Prostate gland (tissue), 2 donors: ENCODE measurements around the gene ZC3H18. TPM values are rescaled to one million over a fixed set of nuclear protein-coding genes. Genes with fewer than 3 reads are reported as not detected.

Experiments used
- DNase-seq: peaks from one replicate; pipeline ENCODE4 v3.0.0-alpha.2; 2019; ENCODE audit warnings: low spot score
- H3K27ac ChIP-seq, 2 donors: fragments of 200-600 bp; sonication (generic); 2 replicates each; pipeline ENCODE4 v1.5.1; 2017 to 2019
- H3K27me3 ChIP-seq: fragments of 200-600 bp; sonication (generic); replicated peaks from 2 replicates; pipeline ENCODE4 v1.5.1; 2019; ENCODE audit not compliant: insufficient read depth
- H3K36me3 ChIP-seq, 2 donors: fragments of 200-600 bp; sonication (generic); 1 replicate in 1 of 2; 2 replicates in 1 of 2; pipeline versions ENCODE4 v1.5.1 to v1.8.1; 2017 to 2019
- H3K4me1 ChIP-seq: fragments of 200-600 bp; sonication (generic); replicated peaks from 2 replicates; pipeline ENCODE4 v1.5.1; 2019
- H3K4me3 ChIP-seq, 2 donors: fragments of 200-600 bp; sonication (generic); 2 replicates each; pipeline ENCODE4 v1.5.1; 2017 to 2019
- H3K9me3 ChIP-seq: fragments of 200-600 bp; sonication (generic); 2 replicates; pipeline ENCODE4 v1.5.1; 2017
- POLR2A ChIP-seq: fragments of 450-650 bp; IDR thresholded peaks from one replicate; pipeline ENCODE4 v1.6.1; 2016; ENCODE audit warnings: antibody characterized with exemption, mild to moderate bottlenecking
- POLR2AphosphoS5 ChIP-seq: sonication (generic); formaldehyde crosslinking; IDR thresholded peaks from one replicate; pipeline ENCODE4 v1.6.1; 2017; ENCODE audit warnings: antibody characterized with exemption
- WGBS: methylation state at CpG from one replicate; pipeline ENCODE4 v1.1.5; 2018; 5-methylcytosine and 5-hydroxymethylcytosine counted together
- intact Hi-C: fragments of 100-400 bp; cut with DNase I; formaldehyde crosslinking; loops from one replicate; pipeline ENCODE4 v1.14.2; 2022
- total RNA-seq, 2 donors: library from RNA; depleted of rRNA; stranded (reverse); fragments of >200 nt; gene quantifications; one replicate each; pipeline ENCODE4 v1.1.0, GENCODE V29; 2016
- TF ChIP-seq, protein P1 (sequence below), 4 experiments: fragments of 200-600 bp in 2 of 4; fragments of 450-650 bp in 2 of 4; sonication (generic) in 2 of 4; IDR thresholded peaks; 1 replicate in 3 of 4; 2 replicates in 1 of 4; pipeline ENCODE4 v1.5.1; 2016 to 2019; ENCODE audit warnings: antibody characterized with exemption in 4 of 4, mild to moderate bottlenecking in 2 of 4, moderate library complexity in 2 of 4

The ZC3H18 gene
- total RNA-seq, 2 donors from 2014 or later = 26.7 to 50.7 TPM

DNA sequence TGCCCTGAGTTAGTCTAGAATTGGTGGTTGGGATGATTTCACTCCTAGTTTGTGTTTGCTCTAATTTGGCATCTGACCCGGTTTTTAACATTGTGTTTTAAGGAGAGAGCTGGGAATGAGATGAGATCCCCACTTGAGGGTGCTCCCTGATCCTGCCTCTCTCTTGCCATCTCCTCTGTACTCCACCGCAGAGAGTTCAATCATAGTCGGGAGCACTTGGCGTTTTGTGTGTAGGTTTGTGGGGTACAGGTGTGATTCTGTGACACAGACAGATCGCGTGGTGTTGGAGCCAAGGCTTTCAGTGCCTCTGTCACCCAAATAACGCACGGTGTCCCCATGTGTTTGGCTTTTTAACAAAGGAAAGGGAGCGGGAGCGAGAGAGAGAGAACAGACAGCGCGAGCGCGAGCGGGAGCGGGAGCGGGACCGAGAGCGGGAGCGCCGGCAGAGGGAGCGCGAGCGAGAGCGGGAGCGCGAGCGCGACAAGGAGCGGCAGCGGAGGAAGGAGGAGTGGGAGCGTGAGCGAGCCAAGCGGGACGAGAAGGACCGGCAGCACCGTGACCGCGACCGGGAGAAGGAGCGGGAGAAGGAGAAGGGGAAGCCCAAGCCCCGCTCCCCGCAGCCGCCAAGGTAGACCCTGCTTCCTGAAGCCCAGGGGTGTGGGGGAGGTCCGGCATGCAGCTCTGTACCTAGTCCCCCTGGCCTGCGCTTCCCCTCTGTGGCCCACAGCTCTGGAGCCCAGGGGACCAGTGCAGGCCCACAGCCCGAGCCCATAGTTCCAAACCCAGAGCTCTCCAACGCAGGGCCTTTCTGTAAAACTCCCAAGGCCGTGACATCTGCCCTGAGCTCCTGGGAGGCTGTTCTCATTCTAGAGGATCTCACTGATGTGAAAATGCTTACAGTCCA is 41.0 kb downstream of the ZC3H18 start:
- no peaks in the 10 kb centered on the region for H3K4me1 ChIP-seq
- 75% methylated on average over 49 of the region's 49 CpGs for WGBS
- TF ChIP-seq POLR2AphosphoS5 (no peak), POLR2A (no peak)
- TF ChIP-seq, protein P1, sequence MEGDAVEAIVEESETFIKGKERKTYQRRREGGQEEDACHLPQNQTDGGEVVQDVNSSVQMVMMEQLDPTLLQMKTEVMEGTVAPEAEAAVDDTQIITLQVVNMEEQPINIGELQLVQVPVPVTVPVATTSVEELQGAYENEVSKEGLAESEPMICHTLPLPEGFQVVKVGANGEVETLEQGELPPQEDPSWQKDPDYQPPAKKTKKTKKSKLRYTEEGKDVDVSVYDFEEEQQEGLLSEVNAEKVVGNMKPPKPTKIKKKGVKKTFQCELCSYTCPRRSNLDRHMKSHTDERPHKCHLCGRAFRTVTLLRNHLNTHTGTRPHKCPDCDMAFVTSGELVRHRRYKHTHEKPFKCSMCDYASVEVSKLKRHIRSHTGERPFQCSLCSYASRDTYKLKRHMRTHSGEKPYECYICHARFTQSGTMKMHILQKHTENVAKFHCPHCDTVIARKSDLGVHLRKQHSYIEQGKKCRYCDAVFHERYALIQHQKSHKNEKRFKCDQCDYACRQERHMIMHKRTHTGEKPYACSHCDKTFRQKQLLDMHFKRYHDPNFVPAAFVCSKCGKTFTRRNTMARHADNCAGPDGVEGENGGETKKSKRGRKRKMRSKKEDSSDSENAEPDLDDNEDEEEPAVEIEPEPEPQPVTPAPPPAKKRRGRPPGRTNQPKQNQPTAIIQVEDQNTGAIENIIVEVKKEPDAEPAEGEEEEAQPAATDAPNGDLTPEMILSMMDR (IDR thresholded peaks at IDR 0.05) = no peak
- no peaks in the 10 kb centered on the region for H3K27me3 ChIP-seq
- no peaks in the 10 kb centered on the region for H3K36me3 ChIP-seq
- no peak overlapping the region for H3K4me3 ChIP-seq
- H3K9me3 ChIP-seq = no peaks in the 10 kb centered on the region
- no peak overlapping the region for H3K27ac ChIP-seq
- no peak for DNase-seq
- intact Hi-C loops = no loop called here

DNA sequence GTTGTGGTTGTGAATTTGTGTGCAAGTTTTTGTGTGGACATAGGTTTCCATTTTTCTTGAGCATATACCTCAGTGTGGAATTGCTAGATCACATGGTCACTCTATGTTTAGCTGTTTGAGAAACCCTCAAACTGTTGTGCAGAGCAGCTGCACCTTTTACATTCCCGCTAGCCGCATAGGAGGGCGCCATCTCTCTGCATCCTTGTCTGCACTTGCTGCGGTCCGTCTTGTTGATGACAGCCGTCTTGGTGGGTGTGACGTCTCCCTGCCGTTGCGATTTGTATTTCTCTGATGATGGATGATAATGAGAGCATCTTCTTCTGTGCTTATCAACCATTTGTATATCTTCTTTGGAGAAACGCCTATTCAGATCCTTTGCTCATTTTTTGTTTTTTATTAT is 43.1 kb downstream of the ZC3H18 start:
- no peak for TF ChIP-seq POLR2A
- no peak for TF ChIP-seq POLR2AphosphoS5
- TF ChIP-seq, protein P1 (IDR thresholded peaks at IDR 0.05) = no peak
- Histone ChIP-seq H3K27ac (no peak overlapping the region), H3K27me3 (no peaks in the 10 kb centered on the region), H3K9me3 (no peaks in the 10 kb centered on the region), H3K4me1 (peaks cover 7% of the 10 kb centered on the region), H3K4me3 (no peak overlapping the region), H3K36me3 (no peaks in the 10 kb centered on the region)
- 84% methylated on average over 10 of the region's 10 CpGs for WGBS
- intact Hi-C loops = no loop called here
- no peak for DNase-seq

DNA sequence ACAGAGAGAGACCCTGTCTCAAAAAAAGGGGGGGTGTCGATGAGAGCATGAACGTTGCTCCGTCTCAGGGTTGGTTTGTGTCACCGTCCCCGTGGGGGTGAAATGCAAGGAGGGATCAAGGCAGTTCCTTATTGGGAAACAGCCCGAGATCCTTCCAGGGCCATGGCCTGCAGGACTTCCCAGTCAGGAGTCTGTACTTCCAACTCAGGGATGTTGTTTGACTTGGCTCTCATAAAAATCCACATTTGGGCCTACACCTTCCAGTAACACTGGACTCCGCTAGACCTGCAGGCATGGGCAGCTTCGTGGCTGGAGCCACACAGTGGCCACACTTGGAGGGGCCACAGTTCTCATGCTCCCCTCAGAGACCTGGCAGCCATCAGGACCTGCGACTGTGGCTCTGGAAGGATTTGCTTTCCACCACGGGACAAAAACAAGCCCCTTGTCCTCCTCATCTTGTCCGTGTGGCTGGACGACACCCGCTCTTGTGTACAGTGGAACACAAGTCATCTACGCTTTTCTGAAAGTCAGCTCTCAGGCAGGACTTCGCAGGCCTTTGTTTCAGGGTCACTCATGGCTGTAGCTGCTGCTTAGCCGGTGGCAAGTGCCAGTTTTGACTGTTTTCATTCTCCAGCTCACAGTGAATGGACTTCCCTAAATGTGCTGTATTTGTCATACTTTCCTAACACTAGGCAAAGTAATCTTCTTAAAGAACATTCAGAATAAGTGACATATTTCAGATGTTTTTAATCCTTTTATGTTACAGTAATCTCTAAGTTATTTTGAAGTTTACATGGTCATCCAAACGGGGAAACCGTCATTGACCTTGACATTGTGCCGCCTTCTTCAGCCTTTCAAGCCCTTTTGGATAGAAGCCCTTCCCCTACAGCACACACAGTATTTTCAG is 44.0 kb downstream of the ZC3H18 start:
- DNase-seq = no peak
- H3K4me1 ChIP-seq = peaks cover 7% of the 10 kb centered on the region
- H3K9me3 ChIP-seq = no peaks in the 10 kb centered on the region
- no peak overlapping the region for H3K27ac ChIP-seq
- intact Hi-C loops = no loop called here
- H3K27me3 ChIP-seq = no peaks in the 10 kb centered on the region
- no peak overlapping the region for H3K4me3 ChIP-seq
- no peaks in the 10 kb centered on the region for H3K36me3 ChIP-seq
- TF ChIP-seq POLR2A (no peak), POLR2AphosphoS5 (no peak)
- TF ChIP-seq, protein P1 (IDR thresholded peaks at IDR 0.05) = no peak
- 82% methylated on average over 19 of the region's 19 CpGs for WGBS

GRCh38 chr16:88614818-88615580 is 44.8 kb downstream of the ZC3H18 start:
- Histone ChIP-seq H3K27ac (no peak overlapping the region), H3K4me3 (no peak overlapping the region), H3K27me3 (no peaks in the 10 kb centered on the region), H3K36me3 (no peaks in the 10 kb centered on the region), H3K9me3 (no peaks in the 10 kb centered on the region), H3K4me1 (peaks cover 7% of the 10 kb centered on the region)
- WGBS = 89% methylated on average over 19 of the region's 19 CpGs
- intact Hi-C loops = no loop called here
- TF ChIP-seq, protein P1 (IDR thresholded peaks at IDR 0.05) = no peak
- TF ChIP-seq POLR2A = no peak
- no peak for TF ChIP-seq POLR2AphosphoS5
- DNase-seq = no peak
